ENCODE measurements around the gene MEGF8.

MEGF8 gene

GRCh38 chr19:42376177-42376555 is 50.7 kb downstream of the MEGF8 start:
- TF ChIP-seq REST (IDR thresholded peaks at IDR 0.05; ENCODE audit: insufficient read depth in 1 of 2, low read depth in 2 of 2, low read length in 2 of 2) (no peak), TAF1 (IDR thresholded peaks at IDR 0.05; ENCODE audit: borderline replicate concordance, insufficient read depth, low read length) (no peak), FOXP2 (optimal IDR thresholded peaks at IDR 0.05; ENCODE audit: borderline replicate concordance, extremely low read depth, extremely low read length, insufficient read depth) (no peak), SIN3A (IDR thresholded peaks at IDR 0.05; ENCODE audit: borderline replicate concordance, insufficient read depth, low read length) (no peak), POLR2AphosphoS5 (IDR thresholded peaks at IDR 0.05; ENCODE audit: low read depth, low read length) (no peak)

DNA sequence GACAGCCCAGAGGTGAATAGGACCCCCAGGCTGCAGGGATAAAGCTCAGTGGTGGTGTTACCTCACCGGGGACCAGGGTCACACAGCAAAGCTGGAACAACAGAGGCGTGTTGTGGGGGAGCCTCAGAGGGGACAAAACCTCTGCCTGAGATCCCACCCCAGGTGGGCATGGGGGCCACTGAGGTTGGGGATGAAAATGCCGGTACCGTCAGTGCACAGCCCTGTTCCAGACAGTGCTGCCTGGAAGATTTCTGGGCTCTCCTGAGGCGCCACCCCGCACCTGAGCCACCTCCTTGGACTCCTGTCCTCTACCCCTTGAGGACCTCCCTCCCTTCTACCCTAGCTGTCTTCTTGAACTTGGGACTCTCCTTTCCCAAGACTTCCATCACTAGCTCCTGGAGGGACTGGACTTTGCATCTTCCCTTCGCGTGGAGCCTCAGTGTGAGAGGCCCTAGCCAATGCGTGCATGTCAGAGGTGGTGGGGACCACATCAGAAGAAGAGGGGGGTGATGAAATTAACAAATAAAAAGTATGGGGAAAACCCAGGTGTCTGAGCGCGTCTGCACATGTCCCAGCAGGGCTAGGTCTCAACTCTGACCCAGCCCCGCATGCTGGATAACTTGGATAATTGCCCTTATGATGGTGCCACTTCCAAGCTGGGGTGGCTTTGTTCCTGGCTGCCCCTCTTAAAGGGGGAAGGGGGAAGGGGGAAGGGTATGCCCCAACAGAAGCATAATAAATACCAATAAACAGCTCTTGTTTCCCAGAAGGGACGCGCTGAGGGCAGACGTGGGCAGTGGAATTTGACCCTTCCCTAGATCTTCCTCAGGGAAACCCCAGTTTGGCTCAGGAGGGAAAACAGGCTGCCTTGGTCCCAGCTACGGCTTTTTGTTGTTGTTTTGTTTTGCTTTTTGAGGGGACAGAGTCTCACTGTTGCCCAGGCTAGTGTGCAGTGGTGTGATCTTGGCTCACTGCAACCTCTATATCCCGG is 53.1 kb downstream of the MEGF8 start:
- TF ChIP-seq FOXP2 (optimal IDR thresholded peaks at IDR 0.05; ENCODE audit: borderline replicate concordance, extremely low read depth, extremely low read length, insufficient read depth) = no peak
- TF ChIP-seq SIN3A (IDR thresholded peaks at IDR 0.05; ENCODE audit: borderline replicate concordance, insufficient read depth, low read length) = no peak
- TF ChIP-seq TAF1 (IDR thresholded peaks at IDR 0.05; ENCODE audit: borderline replicate concordance, insufficient read depth, low read length) = no peak
- no peak for TF ChIP-seq POLR2AphosphoS5 (IDR thresholded peaks at IDR 0.05; ENCODE audit: low read depth, low read length)
- TF ChIP-seq REST (IDR thresholded peaks at IDR 0.05; ENCODE audit: insufficient read depth in 1 of 2, low read depth in 2 of 2, low read length in 2 of 2) = no peak

GRCh38 chr19:42380155-42380554 is 54.7 kb downstream of the MEGF8 start:
- no peak for TF ChIP-seq FOXP2 (optimal IDR thresholded peaks at IDR 0.05; ENCODE audit: borderline replicate concordance, extremely low read depth, extremely low read length, insufficient read depth)
- TF ChIP-seq POLR2AphosphoS5 (IDR thresholded peaks at IDR 0.05; ENCODE audit: low read depth, low read length) = no peak
- TF ChIP-seq SIN3A (IDR thresholded peaks at IDR 0.05; ENCODE audit: borderline replicate concordance, insufficient read depth, low read length) = no peak
- TF ChIP-seq REST (IDR thresholded peaks at IDR 0.05; ENCODE audit: insufficient read depth in 1 of 2, low read depth in 2 of 2, low read length in 2 of 2) = no peak
- TF ChIP-seq TAF1 (IDR thresholded peaks at IDR 0.05; ENCODE audit: borderline replicate concordance, insufficient read depth, low read length) = no peak

DNA sequence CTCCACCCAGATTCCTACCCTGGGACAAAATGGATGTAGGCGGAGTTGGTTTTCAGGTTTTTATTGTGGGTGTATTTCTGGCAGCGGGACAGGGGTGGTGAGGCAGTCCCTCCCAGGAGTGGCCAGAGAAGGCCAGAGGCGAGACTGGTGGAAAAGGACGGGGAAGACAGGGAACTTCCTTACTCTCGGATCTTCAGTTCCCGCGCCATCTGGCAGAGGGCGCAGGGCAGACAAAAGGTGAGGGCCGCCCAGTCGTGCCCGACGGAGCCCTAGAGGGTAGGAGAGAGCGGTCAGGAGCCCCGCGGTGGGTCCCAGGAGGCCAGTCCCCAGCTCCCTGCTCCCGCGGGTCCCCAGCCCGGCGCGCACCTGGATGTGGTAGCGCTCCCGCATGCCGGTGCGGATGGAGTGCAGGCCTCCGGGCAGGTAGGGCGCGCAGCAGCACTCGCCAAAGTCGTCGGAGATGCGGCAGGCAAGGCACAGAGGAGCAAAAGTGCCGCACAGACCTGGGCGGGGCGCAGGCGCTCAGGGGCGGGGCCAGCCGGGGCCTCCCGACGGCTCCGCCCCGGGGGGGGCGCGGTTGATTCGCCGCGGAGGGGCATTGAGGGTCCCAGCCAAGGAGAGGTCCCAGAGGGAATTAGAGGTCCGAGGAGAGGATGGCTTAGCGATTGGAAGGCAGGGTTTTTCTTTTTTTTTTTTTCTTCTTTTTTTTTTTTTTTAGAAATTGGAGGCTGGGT is 61.7 kb downstream of the MEGF8 start:
- TF ChIP-seq FOXP2 (optimal IDR thresholded peaks at IDR 0.05; ENCODE audit: borderline replicate concordance, extremely low read depth, extremely low read length, insufficient read depth) (peak; percentile 23), SIN3A (IDR thresholded peaks at IDR 0.05; ENCODE audit: borderline replicate concordance, insufficient read depth, low read length) (no peak)

DNA sequence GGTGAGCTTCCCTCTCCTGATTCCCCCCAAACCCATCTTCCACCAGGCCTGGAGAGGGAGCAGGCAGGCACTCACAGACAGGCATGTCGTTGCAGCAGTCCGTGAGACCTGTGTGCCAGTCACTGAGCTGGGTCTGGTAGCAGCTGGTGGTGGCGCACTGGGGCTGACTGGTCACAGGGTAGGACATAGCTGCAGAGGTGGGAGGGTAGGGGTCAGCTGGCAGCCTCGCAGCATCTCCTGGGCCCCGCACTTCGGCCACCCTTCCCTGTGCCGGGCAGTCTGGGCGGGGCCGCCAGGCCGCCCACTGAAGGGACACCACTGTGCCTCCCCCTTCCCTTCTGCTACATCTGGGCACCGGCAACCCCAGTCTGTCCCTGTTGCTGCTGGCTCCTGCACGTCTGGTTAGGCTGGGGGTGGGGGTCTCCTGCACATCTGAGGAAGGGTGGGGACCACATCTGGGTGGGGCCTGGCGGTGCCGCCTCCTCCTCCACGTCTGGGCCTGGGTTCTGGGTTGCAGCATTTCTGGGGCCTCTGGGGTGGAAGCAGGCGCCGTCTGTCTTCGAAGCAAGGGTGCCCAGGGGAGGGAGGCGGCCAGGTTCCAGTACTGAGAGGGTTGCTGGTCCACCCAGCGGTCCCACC is 63.5 kb downstream of the MEGF8 start:
- TF ChIP-seq SIN3A (IDR thresholded peaks at IDR 0.05; ENCODE audit: borderline replicate concordance, insufficient read depth, low read length) (no peak), TAF1 (IDR thresholded peaks at IDR 0.05; ENCODE audit: borderline replicate concordance, insufficient read depth, low read length) (no peak), POLR2AphosphoS5 (IDR thresholded peaks at IDR 0.05; ENCODE audit: low read depth, low read length) (no peak), FOXP2 (optimal IDR thresholded peaks at IDR 0.05; ENCODE audit: borderline replicate concordance, extremely low read depth, extremely low read length, insufficient read depth) (no peak), REST (IDR thresholded peaks at IDR 0.05; ENCODE audit: insufficient read depth in 1 of 2, low read depth in 2 of 2, low read length in 2 of 2) (no peak)

Data from PFSK-1 (cell line).